A549 treated with ZK216348 at 1 μM for 4 hours (cell line): ENCODE results near the gene ADAM11. TPM values are rescaled to one million over a fixed set of nuclear protein-coding genes. Genes with fewer than 3 reads are reported as not detected.

ENCODE experiments used
- total RNA-seq: library from RNA; stranded (reverse); fragments of 200-300 nt; extraction: Qiagen RNA extraction; gene quantifications from 5 replicates; pipeline ENCODE4 v1.2.3, GENCODE V29; 2022; ENCODE audit warnings: low read depth

Gene ADAM11
- total RNA-seq: 1.3 to 2.7 TPM (median 2.0 TPM) in 5 replicates

DNA sequence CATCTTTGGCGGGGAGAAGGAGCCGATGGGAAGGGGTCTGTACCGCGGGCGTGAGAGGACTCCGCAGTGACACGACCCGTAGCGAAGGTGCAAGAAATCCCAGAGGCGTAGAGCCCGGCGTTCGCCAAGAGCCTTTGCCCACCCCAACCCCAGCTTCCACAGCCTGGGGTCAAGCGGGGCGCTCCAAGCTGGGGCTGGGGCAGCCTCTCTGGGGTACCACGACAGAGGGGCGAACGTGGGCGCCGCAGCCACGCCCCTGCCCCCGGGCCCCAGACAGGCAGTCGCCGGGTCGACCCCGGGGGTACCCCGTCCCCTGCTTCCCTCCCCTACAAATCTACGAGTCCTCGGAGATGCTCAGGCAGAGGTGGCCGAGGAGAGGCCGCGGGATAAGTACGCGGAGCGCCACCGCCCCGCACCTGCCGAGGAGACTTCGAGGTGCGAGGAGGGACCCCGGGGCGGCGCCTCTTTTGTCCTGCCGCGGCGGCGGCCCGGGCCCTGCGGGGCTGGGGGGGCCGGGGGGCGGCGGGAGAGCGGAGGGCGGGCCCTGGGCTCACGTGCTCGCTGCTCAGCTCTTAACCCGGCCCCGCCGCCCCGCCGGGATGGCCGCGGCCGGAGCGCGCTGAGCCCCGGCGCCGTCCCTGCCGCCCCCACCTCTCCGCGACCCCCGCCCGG lies at the start of gene ADAM11:
TSS of gene ADAM11 (plus strand) at position 575 of the 672 bp plus-strand sequence. CDS start 212 bp downstream, outside the sequence.

GRCh38 chr17:44829523-44830358 lies 71.0 kb downstream of the ADAM11 start, which contains the start of gene GJC1:
Gene GJC1, minus strand, starts transcription at chr17:44830287. Its CDS starts 24,470 bp downstream, at chr17:44805817.

Other genes starting within 250 kb of the ADAM11 start
- 20.7 to 44.3 TPM (median 41.9 TPM) in 5 replicates for gene FZD2, start 201.5 kb upstream of the ADAM11 start, total RNA-seq
- 1.2 to 3.1 TPM (median 3.0 TPM) in 5 replicates for gene MEIOC, start 102.5 kb upstream of the ADAM11 start, total RNA-seq
- gene CCDC43, start 69.2 kb upstream of the ADAM11 start, total RNA-seq: 22.6 to 41.1 TPM (median 30.1 TPM) in 5 replicates
- gene DBF4B, start 50.3 kb upstream of the ADAM11 start, total RNA-seq: 19.4 to 30.5 TPM (median 26.9 TPM) in 5 replicates
- gene GJC1, start 71.3 kb downstream of the ADAM11 start, total RNA-seq: 23.1 to 35.8 TPM (median 29.3 TPM) in 5 replicates
- gene HIGD1B, start 88.9 kb downstream of the ADAM11 start, total RNA-seq: not detected in 5 replicates
- gene EFTUD2, start 140.5 kb downstream of the ADAM11 start, total RNA-seq: 132 to 171 TPM (median 154 TPM) in 5 replicates
- gene GFAP, start 156.5 kb downstream of the ADAM11 start, total RNA-seq: 0.56 to 1.4 TPM (median 0.72 TPM) in 5 replicates
- 22.4 to 41.1 TPM (median 39.9 TPM) in 5 replicates for gene KIF18B, start 188.8 kb downstream of the ADAM11 start, total RNA-seq
- gene C1QL1, start 209.3 kb downstream of the ADAM11 start, total RNA-seq: 13.1 to 36.0 TPM (median 31.1 TPM) in 5 replicates